MM.1S (cell line): Measurements from ENCODE around the gene TIMP2.

ENCODE experiments used
- EZH2 ChIP-seq: fragments of 300-600 bp; sonication (generic); optimal IDR thresholded peaks from 2 replicates; pipeline ENCODE3; 2017; ENCODE audit warnings: low read depth, mild to moderate bottlenecking, antibody characterized with exemption, low read length, mixed read lengths
- EZH2phosphoT487 ChIP-seq: fragments of 300-600 bp; sonication (generic); IDR thresholded peaks from 2 replicates; pipeline ENCODE4 v1.6.1; 2018; ENCODE audit warnings: antibody characterized with exemption, low read length
- TF ChIP-seq, protein P1 (sequence below): fragments of 300-600 bp; sonication (generic); IDR thresholded peaks from 2 replicates; pipeline ENCODE4 v1.5.1; 2016; ENCODE audit warnings: antibody characterized with exemption, low read length, mixed read lengths

GRCh38 chr17:78839762-78840529, 85.2 kb downstream of the TIMP2 start:
- TF ChIP-seq, protein P1, sequence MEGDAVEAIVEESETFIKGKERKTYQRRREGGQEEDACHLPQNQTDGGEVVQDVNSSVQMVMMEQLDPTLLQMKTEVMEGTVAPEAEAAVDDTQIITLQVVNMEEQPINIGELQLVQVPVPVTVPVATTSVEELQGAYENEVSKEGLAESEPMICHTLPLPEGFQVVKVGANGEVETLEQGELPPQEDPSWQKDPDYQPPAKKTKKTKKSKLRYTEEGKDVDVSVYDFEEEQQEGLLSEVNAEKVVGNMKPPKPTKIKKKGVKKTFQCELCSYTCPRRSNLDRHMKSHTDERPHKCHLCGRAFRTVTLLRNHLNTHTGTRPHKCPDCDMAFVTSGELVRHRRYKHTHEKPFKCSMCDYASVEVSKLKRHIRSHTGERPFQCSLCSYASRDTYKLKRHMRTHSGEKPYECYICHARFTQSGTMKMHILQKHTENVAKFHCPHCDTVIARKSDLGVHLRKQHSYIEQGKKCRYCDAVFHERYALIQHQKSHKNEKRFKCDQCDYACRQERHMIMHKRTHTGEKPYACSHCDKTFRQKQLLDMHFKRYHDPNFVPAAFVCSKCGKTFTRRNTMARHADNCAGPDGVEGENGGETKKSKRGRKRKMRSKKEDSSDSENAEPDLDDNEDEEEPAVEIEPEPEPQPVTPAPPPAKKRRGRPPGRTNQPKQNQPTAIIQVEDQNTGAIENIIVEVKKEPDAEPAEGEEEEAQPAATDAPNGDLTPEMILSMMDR = no peak
- TF ChIP-seq EZH2 (no peak), EZH2phosphoT487 (no peak)
